Measurements from ENCODE around the gene DCUN1D2. TPM values are rescaled to one million over a fixed set of nuclear protein-coding genes. Genes with fewer than 3 reads are reported as not detected.

Gene DCUN1D2
- total RNA-seq, 4 donors from 2014 or later, result 12.3 to 20.2 (median 17.3) TPM

DNA sequence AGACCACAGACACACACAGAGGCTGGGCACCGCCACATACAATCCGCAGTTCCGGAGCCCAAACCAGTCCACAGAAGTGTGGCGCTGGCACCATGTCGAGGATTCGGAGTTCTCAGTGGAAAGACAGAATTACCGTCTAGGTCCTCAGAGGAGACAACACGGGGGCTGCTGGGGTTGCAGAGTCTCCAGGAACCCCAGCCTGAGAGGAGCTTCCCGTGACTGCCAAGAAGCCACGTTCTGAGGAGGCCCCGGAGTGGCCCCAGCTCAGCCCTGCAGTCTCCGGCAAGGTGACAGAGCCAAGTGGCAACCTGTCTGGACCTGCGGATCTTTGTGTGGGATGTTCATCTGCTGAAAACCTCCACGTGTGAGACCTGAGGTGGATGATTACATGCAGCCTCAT is 29.9 kb downstream of the DCUN1D2 start:
- Histone ChIP-seq H3K36me3 (peaks cover 0 to 70% of the 10 kb centered on the region in 2 donors), H3K4me1 (peaks cover 0 to 11% (median 0%) of the 10 kb centered on the region in 3 donors), H3K4me3 (no peak overlapping the region), H3K27ac (no peak overlapping the region), H3K27me3 (no peaks in the 10 kb centered on the region), H3K9me3 (no peaks in the 10 kb centered on the region)
- no peak for ATAC-seq
- 100% methylated on average over 2 of the region's 14 CpGs; no CpG with 5 or more reads in 1 of the 2 donors for WGBS, 2 donors (ENCODE audit: low coverage in 1 of 2)
- TF ChIP-seq POLR2AphosphoS5 (IDR thresholded peaks at IDR 0.05) (no peak), EP300 (IDR thresholded peaks at IDR 0.05) (no peak), POLR2A (IDR thresholded peaks at IDR 0.05) (no peak)
- TF ChIP-seq, protein P1, sequence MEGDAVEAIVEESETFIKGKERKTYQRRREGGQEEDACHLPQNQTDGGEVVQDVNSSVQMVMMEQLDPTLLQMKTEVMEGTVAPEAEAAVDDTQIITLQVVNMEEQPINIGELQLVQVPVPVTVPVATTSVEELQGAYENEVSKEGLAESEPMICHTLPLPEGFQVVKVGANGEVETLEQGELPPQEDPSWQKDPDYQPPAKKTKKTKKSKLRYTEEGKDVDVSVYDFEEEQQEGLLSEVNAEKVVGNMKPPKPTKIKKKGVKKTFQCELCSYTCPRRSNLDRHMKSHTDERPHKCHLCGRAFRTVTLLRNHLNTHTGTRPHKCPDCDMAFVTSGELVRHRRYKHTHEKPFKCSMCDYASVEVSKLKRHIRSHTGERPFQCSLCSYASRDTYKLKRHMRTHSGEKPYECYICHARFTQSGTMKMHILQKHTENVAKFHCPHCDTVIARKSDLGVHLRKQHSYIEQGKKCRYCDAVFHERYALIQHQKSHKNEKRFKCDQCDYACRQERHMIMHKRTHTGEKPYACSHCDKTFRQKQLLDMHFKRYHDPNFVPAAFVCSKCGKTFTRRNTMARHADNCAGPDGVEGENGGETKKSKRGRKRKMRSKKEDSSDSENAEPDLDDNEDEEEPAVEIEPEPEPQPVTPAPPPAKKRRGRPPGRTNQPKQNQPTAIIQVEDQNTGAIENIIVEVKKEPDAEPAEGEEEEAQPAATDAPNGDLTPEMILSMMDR (IDR thresholded peaks at IDR 0.05), result no peak

- Histone ChIP-seq H3K36me3 (peaks cover 0 to 75% of the 10 kb centered on the region in 2 donors), H3K4me3 (no peak overlapping the region), H3K9me3 (no peaks in the 10 kb centered on the region), H3K27ac (no peak overlapping the region), H3K4me1 (peaks cover 0 to 11% (median 0%) of the 10 kb centered on the region in 3 donors), H3K27me3 (no peaks in the 10 kb centered on the region)
- TF ChIP-seq POLR2A (IDR thresholded peaks at IDR 0.05) (no peak), POLR2AphosphoS5 (IDR thresholded peaks at IDR 0.05) (no peak), EP300 (IDR thresholded peaks at IDR 0.05) (no peak)
- TF ChIP-seq, protein P1 (IDR thresholded peaks at IDR 0.05), result no peak
- WGBS, 2 donors (ENCODE audit: low coverage in 1 of 2), result 70 to 100% methylated on average over 2 to 3 of the region's 14 CpGs
- no peak for ATAC-seq
Measured at GRCh38 chr13:113460064-113460555, 30.4 kb downstream of the DCUN1D2 start.

DNA sequence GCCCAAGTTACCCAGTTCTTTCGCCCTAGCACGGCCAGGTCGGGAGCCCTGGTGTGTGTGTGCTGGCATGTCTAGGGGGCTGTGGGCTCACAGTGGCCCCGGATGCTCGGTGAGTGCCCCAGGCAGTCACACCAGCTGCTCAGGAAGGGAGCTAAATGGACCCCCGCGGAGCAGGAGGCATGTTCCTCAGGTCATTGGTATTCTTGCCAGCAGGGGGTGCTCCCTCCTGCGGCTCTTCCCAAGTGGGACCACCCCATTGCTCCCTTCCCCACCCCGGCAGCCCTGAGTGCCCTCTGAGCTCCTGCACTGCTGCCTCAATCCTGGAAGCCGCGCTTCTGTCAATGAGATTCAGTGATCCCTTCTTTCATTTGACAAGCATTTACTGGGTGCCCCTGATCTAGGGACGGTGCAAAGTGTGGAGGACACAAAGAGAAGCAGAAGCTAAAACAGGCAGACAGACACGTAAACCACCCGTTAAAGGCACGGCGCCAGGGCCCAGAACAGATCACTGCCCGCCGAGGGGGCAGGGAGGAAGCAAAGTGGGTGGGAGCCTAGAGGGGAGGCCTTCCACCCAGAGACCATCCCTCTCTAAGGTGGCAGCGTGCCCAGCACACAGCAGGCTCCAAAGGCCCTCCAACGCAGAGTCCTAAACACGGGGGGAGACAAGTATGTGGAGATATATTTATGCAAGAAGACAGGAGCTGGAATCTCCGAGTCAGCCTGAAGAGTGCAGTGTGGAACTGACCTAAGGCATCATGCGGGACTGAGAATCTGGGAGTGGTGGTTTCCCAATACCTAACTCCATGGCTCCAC is 32.1 kb downstream of the DCUN1D2 start:
- 25 to 47% methylated on average over 7 to 13 of the region's 23 CpGs for WGBS, 2 donors (ENCODE audit: low coverage in 1 of 2)
- H3K27ac ChIP-seq, result peak overlapping the region in 3 of 4 donors; percentile 38 to 55 (median 54)
- peaks cover 0 to 85% of the 10 kb centered on the region in 2 donors for H3K36me3 ChIP-seq
- peak; percentile 31 for ATAC-seq
- H3K27me3 ChIP-seq, result no peaks in the 10 kb centered on the region
- no peaks in the 10 kb centered on the region for H3K9me3 ChIP-seq
- no peak overlapping the region for H3K4me3 ChIP-seq
- H3K4me1 ChIP-seq, result peaks cover 0 to 11% (median 0%) of the 10 kb centered on the region in 3 donors
- TF ChIP-seq, protein P1 (IDR thresholded peaks at IDR 0.05), result peak in 1 of 4 experiments; percentile 59
- TF ChIP-seq EP300 (IDR thresholded peaks at IDR 0.05) (no peak), POLR2AphosphoS5 (IDR thresholded peaks at IDR 0.05) (no peak), POLR2A (IDR thresholded peaks at IDR 0.05) (no peak)

DNA sequence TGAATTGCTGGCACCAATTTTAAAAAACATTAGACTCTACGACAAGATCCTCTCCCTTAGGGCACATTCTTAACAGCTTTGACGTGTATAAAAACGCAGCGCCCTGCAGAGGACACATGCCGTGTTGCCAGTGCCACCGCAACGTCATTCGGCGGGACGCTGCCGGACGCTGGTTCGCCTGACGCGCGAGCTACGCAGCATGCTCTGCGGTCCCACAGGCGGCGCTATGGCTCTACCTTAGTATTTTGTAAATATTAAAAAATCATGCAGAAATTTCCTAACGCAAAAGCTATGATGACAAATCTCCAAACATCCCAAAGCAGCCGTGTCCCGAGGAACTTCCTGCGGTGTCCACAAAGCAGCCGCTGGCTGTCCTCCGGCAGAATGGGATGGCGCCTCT is 33.0 kb downstream of the DCUN1D2 start:
- Histone ChIP-seq H3K27me3 (no peaks in the 10 kb centered on the region), H3K36me3 (peaks cover 0 to 93% of the 10 kb centered on the region in 2 donors), H3K4me1 (peaks cover 0 to 11% (median 0%) of the 10 kb centered on the region in 3 donors), H3K27ac (no peak overlapping the region), H3K9me3 (no peaks in the 10 kb centered on the region), H3K4me3 (no peak overlapping the region)
- TF ChIP-seq POLR2AphosphoS5 (IDR thresholded peaks at IDR 0.05) (no peak), EP300 (IDR thresholded peaks at IDR 0.05) (no peak), POLR2A (IDR thresholded peaks at IDR 0.05) (no peak)
- TF ChIP-seq, protein P1 (IDR thresholded peaks at IDR 0.05), result no peak
- ATAC-seq, result no peak
- WGBS, 2 donors (ENCODE audit: low coverage in 1 of 2), result 92 to 93% methylated on average over 12 to 19 of the region's 27 CpGs
